GM19397 (cell line): Measurements from ENCODE around the gene INTS2.
"Not testable (repeated sequence)": the region's sequence is repeated elsewhere in the genome, so short reads cannot be mapped to it uniquely, and the experiment has no call there.

Experiments used
- ATAC-seq: cut with Tn5 transposase; IDR thresholded peaks from one replicate; pipeline ENCODE4 v1.9.1; 2021; ENCODE audit warnings: mild to moderate bottlenecking, moderate library complexity; ENCODE audit not compliant: unreplicated experiment

The INTS2 gene

DNA sequence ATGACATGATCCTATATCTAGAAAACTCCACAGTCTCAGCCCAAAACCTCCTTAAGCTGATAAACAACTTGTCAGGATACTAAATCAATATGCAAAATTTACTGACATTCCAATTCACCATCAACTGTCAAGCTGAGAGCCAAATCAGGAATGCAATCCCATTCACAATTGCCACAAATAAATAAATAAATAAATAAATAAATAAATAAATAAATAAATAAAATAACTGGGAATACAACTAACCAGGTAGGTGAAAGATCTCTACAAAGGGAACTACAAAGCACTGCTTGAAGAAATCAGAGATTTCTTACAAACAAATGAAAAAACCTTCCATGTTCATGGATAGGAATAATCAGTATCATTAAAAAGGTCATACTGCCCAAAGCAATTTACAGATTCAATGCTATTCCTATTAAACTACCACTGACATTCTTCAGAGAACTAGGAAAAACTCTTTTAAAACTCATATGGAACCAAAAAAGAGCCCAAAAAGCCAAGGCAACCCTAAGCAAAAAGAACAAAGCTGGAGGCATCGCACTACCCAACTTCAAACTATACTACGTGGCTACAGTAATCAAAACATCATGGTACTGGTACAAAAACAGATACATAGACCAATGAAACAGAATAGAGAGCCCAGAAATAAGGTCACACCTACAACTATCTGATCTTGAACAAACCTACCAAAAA, 102.2 kb downstream of the INTS2 start:
- ATAC-seq: no peak

DNA sequence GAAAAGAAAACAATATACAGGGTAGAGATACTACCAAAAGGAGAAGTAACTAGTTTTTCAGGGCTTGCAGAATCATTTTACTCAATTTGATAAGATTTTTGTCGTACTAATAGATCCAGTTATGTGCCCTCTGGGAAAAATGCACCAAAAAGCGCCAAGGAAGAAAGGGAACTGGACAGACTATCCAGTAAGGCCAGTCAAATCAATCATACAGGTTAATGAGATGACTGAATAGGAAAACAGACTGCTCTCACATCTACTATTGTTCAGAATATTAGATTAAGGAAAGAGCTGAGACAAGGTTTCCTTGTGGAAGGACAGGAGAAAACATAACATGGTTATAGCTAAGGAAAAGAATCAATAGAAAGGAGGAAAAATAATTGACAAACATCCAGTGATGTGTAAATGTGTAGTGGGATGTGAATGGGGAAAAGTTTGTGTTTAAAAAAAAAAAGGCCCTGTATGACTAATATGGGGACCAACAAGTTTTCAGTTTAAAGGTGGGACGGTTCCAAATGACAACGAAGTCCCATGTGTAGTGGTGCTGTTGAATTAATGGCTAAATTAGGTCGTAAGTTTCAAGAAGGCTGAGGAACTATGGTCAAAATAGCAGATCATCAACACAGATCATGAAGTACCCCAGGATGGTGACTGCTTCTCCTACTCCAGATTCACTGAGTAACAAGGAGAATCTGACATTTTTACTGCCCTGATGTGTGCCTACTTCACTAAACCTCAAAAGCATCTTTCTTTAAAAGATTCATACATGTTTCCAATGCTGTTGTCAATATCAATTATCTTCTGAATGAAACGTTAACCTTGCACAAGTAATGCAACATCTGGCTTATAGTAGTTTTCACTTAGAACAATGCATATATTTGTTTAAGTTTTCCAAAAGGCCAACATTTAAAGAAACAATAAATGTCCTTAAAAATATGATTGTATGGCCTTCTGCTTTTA, 105.2 kb downstream of the INTS2 start:
- ATAC-seq: no peak

DNA sequence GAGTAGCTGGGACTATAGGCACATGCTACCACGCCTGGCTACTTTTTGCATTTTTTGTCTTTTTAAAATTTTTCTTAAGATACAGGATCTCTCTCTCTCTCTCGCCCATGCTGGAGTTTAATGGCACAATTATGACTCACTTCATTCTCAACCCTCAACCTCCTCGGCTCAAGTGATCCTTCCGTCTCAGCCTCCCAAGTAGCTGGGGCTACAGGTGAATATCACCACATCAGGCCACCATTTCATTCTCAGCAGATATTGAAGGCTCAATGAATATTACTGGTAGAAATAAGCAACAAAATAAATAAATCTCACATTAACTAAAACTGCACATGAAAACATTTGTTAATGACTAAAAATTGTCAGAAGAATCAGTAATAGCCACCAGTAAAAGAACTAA, 106.1 kb downstream of the INTS2 start:
- no peak for ATAC-seq

GRCh38 chr17:61819265-61819664, 108.5 kb downstream of the INTS2 start:
- not testable (repeated sequence) for ATAC-seq

GRCh38 chr17:61818225-61818624, 109.6 kb downstream of the INTS2 start:
- no peak for ATAC-seq

DNA sequence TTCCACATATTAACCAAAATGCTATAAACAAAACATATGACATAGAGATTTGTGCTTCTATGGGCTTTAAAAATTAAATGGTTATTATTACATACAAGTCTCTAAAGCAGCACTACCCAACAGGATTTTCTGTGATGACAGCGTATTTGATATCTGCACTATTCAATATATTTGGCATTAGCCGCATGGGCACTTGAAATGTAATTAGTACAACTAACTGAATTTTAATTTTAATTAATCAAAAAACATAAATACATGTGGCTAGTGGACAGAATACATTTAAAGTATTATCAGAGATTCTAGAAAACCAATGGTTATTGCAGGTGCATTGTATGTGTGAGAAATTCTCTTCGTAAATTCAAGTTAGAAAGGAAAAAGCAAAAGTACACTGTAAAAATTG, 110.3 kb downstream of the INTS2 start:
- ATAC-seq: no peak

DNA sequence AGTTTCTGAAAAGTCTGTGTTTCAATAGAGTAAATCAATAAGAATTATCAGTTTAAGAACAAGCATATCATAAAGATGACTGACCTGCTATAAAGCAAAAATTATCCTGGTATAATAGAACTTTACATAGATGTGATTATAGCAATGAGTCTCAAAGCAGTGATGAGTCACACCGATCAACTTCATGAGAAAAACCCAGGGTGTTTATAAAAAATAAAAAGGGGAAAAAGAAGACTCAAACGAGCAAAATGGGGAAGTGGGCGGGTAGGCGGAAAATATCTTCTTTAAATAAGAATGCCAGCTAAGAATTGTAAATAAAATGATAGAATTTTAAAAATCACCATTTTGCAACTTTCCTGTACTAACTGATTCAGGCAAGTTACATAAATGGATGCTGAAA, 111.2 kb downstream of the INTS2 start:
- ATAC-seq: no peak

- no peak for ATAC-seq
Measured at GRCh38 chr17:61815863-61816503, 111.8 kb downstream of the INTS2 start.
